Measurements from ENCODE around the gene ADSL. TPM values are rescaled to one million over a fixed set of nuclear protein-coding genes. Genes with fewer than 3 reads are reported as not detected.

Gene ADSL
- total and polyA plus RNA-seq, 2 donors (not counting 1 experiment from before 2014, with no cell fraction given): 67.0 to 89.8 TPM

DNA sequence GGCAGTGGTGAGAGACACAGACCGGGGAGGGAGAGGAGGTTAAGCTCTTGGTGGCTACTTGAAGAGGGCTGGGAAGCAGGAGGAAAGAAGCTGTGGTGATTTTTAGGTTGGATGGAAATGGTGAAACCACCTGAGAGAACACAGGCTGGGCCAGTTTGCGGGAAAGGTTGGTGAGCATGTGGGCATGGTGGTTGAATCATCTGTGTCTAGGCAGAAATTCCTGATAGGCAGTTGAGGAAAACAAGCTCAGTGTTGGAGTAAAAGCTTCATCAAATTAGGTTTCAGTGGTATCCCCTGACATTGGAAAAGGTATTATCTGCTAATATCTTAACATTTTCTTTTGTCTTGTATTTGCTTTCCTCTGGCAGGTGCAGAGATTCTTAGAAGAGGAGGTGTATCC, 19.8 kb downstream of the ADSL start:
- no peaks in the 10 kb centered on the region for H3K27me3 ChIP-seq (ENCODE audit: control insufficient read depth, insufficient read depth, low read length)
- H3K4me1 ChIP-seq (ENCODE audit: control insufficient read depth, extremely low read depth, insufficient read depth, low read length): no peaks in the 10 kb centered on the region
- peaks cover 3% of the 10 kb centered on the region for H3K79me2 ChIP-seq (ENCODE audit: control insufficient read depth, insufficient read depth, low read length)
- no peak overlapping the region for H3K27ac ChIP-seq (ENCODE audit: insufficient read depth, low read length)
- no peaks in the 10 kb centered on the region for H4K20me1 ChIP-seq (ENCODE audit: control insufficient read depth, extremely low read depth, insufficient read depth, low read length)
- H3K36me3 ChIP-seq (ENCODE audit: control insufficient read depth, insufficient read depth, low read length): peaks cover 25% of the 10 kb centered on the region
- H2AFZ ChIP-seq (ENCODE audit: low read length): no peak overlapping the region
- DNase-seq (ENCODE audit: low read depth in 2 of 2): no peak
- H3K4me3 ChIP-seq (replicated peaks in 1 of 4; ENCODE audit: control extremely low read depth in 1 of 4, insufficient read depth in 1 of 4, low read depth in 3 of 4, low read length in 4 of 4): no peak overlapping the region
- H3K4me2 ChIP-seq (ENCODE audit: extremely low read depth, insufficient read depth, low read length): no peak overlapping the region
- TF ChIP-seq, protein P1, sequence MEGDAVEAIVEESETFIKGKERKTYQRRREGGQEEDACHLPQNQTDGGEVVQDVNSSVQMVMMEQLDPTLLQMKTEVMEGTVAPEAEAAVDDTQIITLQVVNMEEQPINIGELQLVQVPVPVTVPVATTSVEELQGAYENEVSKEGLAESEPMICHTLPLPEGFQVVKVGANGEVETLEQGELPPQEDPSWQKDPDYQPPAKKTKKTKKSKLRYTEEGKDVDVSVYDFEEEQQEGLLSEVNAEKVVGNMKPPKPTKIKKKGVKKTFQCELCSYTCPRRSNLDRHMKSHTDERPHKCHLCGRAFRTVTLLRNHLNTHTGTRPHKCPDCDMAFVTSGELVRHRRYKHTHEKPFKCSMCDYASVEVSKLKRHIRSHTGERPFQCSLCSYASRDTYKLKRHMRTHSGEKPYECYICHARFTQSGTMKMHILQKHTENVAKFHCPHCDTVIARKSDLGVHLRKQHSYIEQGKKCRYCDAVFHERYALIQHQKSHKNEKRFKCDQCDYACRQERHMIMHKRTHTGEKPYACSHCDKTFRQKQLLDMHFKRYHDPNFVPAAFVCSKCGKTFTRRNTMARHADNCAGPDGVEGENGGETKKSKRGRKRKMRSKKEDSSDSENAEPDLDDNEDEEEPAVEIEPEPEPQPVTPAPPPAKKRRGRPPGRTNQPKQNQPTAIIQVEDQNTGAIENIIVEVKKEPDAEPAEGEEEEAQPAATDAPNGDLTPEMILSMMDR (conservative IDR thresholded peaks at IDR 0.05 in 1 of 2, IDR thresholded peaks at IDR 0.05 in 1 of 2; ENCODE audit: low read depth in 1 of 2, low read length in 2 of 2): no peak
- no peak for TF ChIP-seq EZH2 (IDR thresholded peaks at IDR 0.05; ENCODE audit: low read length, missing control alignments)
- H3K9ac ChIP-seq (ENCODE audit: insufficient read depth, low read length): no peak overlapping the region
- no peaks in the 10 kb centered on the region for H3K9me3 ChIP-seq (ENCODE audit: control insufficient read depth, insufficient read depth, low read depth, low read length)

- DNase-seq (ENCODE audit: low read depth in 2 of 2): no peak
- H3K4me2 ChIP-seq (ENCODE audit: extremely low read depth, insufficient read depth, low read length): no peak overlapping the region
- TF ChIP-seq EZH2 (IDR thresholded peaks at IDR 0.05; ENCODE audit: low read length, missing control alignments): no peak
- TF ChIP-seq, protein P1 (conservative IDR thresholded peaks at IDR 0.05 in 1 of 2, IDR thresholded peaks at IDR 0.05 in 1 of 2; ENCODE audit: low read depth in 1 of 2, low read length in 2 of 2): no peak
These were observed 21.0 kb downstream of the ADSL start for GRCh38 chr22:40367342-40367741.

GRCh38 chr22:40368016-40368415, 21.7 kb downstream of the ADSL start:
- H4K20me1 ChIP-seq (ENCODE audit: control insufficient read depth, extremely low read depth, insufficient read depth, low read length): no peaks in the 10 kb centered on the region
- no peak overlapping the region for H3K27ac ChIP-seq (ENCODE audit: insufficient read depth, low read length)
- no peaks in the 10 kb centered on the region for H3K4me1 ChIP-seq (ENCODE audit: control insufficient read depth, extremely low read depth, insufficient read depth, low read length)
- no peak overlapping the region for H2AFZ ChIP-seq (ENCODE audit: low read length)
- H3K36me3 ChIP-seq (ENCODE audit: control insufficient read depth, insufficient read depth, low read length): peaks cover 11% of the 10 kb centered on the region
- no peaks in the 10 kb centered on the region for H3K27me3 ChIP-seq (ENCODE audit: control insufficient read depth, insufficient read depth, low read length)
- DNase-seq (ENCODE audit: low read depth in 2 of 2): no peak
- TF ChIP-seq, protein P1 (conservative IDR thresholded peaks at IDR 0.05 in 1 of 2, IDR thresholded peaks at IDR 0.05 in 1 of 2; ENCODE audit: low read depth in 1 of 2, low read length in 2 of 2): no peak
- no peak for TF ChIP-seq EZH2 (IDR thresholded peaks at IDR 0.05; ENCODE audit: low read length, missing control alignments)
- no peak overlapping the region for H3K4me3 ChIP-seq (replicated peaks in 1 of 4; ENCODE audit: control extremely low read depth in 1 of 4, insufficient read depth in 1 of 4, low read depth in 3 of 4, low read length in 4 of 4)
- no peaks in the 10 kb centered on the region for H3K9me3 ChIP-seq (ENCODE audit: control insufficient read depth, insufficient read depth, low read depth, low read length)
- no peak overlapping the region for H3K9ac ChIP-seq (ENCODE audit: insufficient read depth, low read length)
- H3K79me2 ChIP-seq (ENCODE audit: control insufficient read depth, insufficient read depth, low read length): peaks cover 6% of the 10 kb centered on the region
- no peak overlapping the region for H3K4me2 ChIP-seq (ENCODE audit: extremely low read depth, insufficient read depth, low read length)

More at GRCh38 chr22:40367342-40367741, 21.0 kb downstream of the ADSL start:
- H3K27ac ChIP-seq (ENCODE audit: insufficient read depth, low read length): no peak overlapping the region
- H4K20me1 ChIP-seq (ENCODE audit: control insufficient read depth, extremely low read depth, insufficient read depth, low read length): no peaks in the 10 kb centered on the region
- H3K4me3 ChIP-seq (replicated peaks in 1 of 4; ENCODE audit: control extremely low read depth in 1 of 4, insufficient read depth in 1 of 4, low read depth in 3 of 4, low read length in 4 of 4): no peak overlapping the region
- H3K27me3 ChIP-seq (ENCODE audit: control insufficient read depth, insufficient read depth, low read length): no peaks in the 10 kb centered on the region
- H3K9ac ChIP-seq (ENCODE audit: insufficient read depth, low read length): no peak overlapping the region
- H3K36me3 ChIP-seq (ENCODE audit: control insufficient read depth, insufficient read depth, low read length): peaks cover 18% of the 10 kb centered on the region
- H2AFZ ChIP-seq (ENCODE audit: low read length): no peak overlapping the region
- H3K4me1 ChIP-seq (ENCODE audit: control insufficient read depth, extremely low read depth, insufficient read depth, low read length): no peaks in the 10 kb centered on the region
- no peaks in the 10 kb centered on the region for H3K9me3 ChIP-seq (ENCODE audit: control insufficient read depth, insufficient read depth, low read depth, low read length)
- H3K79me2 ChIP-seq (ENCODE audit: control insufficient read depth, insufficient read depth, low read length): peaks cover 5% of the 10 kb centered on the region

All from fibroblast of lung (primary cell).